GM19372 (cell line): ENCODE data around the gene STRN4.

Experiments
- ATAC-seq: cut with Tn5 transposase; IDR thresholded peaks from one replicate; pipeline ENCODE4 v1.9.1; 2021; ENCODE audit warnings: mild to moderate bottlenecking, low read depth, moderate library complexity; ENCODE audit not compliant: unreplicated experiment

The STRN4 gene

GRCh38 chr19:46726971-46727501 lies 19.2 kb downstream of the STRN4 start:
- ATAC-seq, result no peak

GRCh38 chr19:46726551-46726950 lies 19.7 kb downstream of the STRN4 start:
- ATAC-seq, result no peak

- ATAC-seq, result no peak
Observed at GRCh38 chr19:46725859-46726393, 20.3 kb downstream of the STRN4 start.

- ATAC-seq, result no peak
Observed at GRCh38 chr19:46725036-46725820, 21.0 kb downstream of the STRN4 start.

- ATAC-seq, result no peak
Observed at GRCh38 chr19:46724468-46724867, 21.8 kb downstream of the STRN4 start.

GRCh38 chr19:46723471-46723870 lies 22.8 kb downstream of the STRN4 start:
- no peak for ATAC-seq

GRCh38 chr19:46723023-46723461 lies 23.2 kb downstream of the STRN4 start:
- no peak for ATAC-seq

- no peak for ATAC-seq
Observed at GRCh38 chr19:46722421-46723022, 23.7 kb downstream of the STRN4 start.

- no peak for ATAC-seq
Observed at GRCh38 chr19:46722004-46722380, 24.3 kb downstream of the STRN4 start.

GRCh38 chr19:46721269-46722003 lies 24.8 kb downstream of the STRN4 start:
- ATAC-seq, result no peak

GRCh38 chr19:46720503-46721239 lies 25.6 kb downstream of the STRN4 start:
- ATAC-seq, result no peak

- no peak for ATAC-seq
Observed at GRCh38 chr19:46719629-46720502, 26.4 kb downstream of the STRN4 start.

GRCh38 chr19:46718934-46719622 lies 27.2 kb downstream of the STRN4 start:
- ATAC-seq, result no peak

- ATAC-seq, result no peak
Observed at GRCh38 chr19:46718157-46718933, 27.9 kb downstream of the STRN4 start.

- ATAC-seq, result no peak
Observed at GRCh38 chr19:46717716-46718143, 28.5 kb downstream of the STRN4 start.

- ATAC-seq, result peak; percentile 38
Observed at GRCh38 chr19:46717034-46717715, 29.1 kb downstream of the STRN4 start, which contains the start of gene PRKD2. Gene PRKD2 (minus strand): TSS chr19:46717114. CDS start chr19:46716370, 744 bp downstream.

GRCh38 chr19:46716672-46717033 lies 29.6 kb downstream of the STRN4 start:
- ATAC-seq, result no peak
